ACC112 (cell line): ENCODE results near the gene ATG12.
"Not testable (repeated sequence)": the region's sequence is repeated elsewhere in the genome, so short reads cannot be mapped to it uniquely, and the experiment has no call there.

Experiments used
- H2AFZ ChIP-seq: fragments of 200-600 bp; sonication (generic); one replicate; pipeline ENCODE4 v1.6.0; 2017; ENCODE audit warnings: antibody characterized with exemption, low read length; ENCODE audit not compliant: unreplicated experiment
- H3K27ac ChIP-seq: fragments of 200-600 bp; sonication (generic); 2 replicates; pipeline ENCODE4 v1.5.1; 2014; ENCODE audit warnings: low read depth, mild to moderate bottlenecking, antibody characterized with exemption, low read length, moderate library complexity
- H3K27me3 ChIP-seq: fragments of 200-600 bp; sonication (generic); 2 replicates; pipeline ENCODE4 v1.6.1; 2014; ENCODE audit warnings: mild to moderate bottlenecking, antibody characterized with exemption, low read length, moderate library complexity, mixed read lengths; ENCODE audit not compliant: insufficient read depth
- H3K36me3 ChIP-seq: fragments of 200-600 bp; sonication (generic); 2 replicates; pipeline ENCODE4 v1.6.1; 2016; ENCODE audit warnings: mild to moderate bottlenecking, antibody characterized with exemption, low read length, moderate library complexity, mixed read lengths; ENCODE audit not compliant: insufficient read depth
- H3K4me1 ChIP-seq: fragments of 200-600 bp; sonication (generic); one replicate; pipeline ENCODE4 v1.6.1; 2016; ENCODE audit warnings: low read length, mixed read lengths; ENCODE audit not compliant: insufficient read depth, unreplicated experiment, control insufficient read depth
- H3K4me3 ChIP-seq: fragments of 200-600 bp; sonication (generic); 2 replicates; pipeline ENCODE4 v1.5.1; 2014; ENCODE audit warnings: mild to moderate bottlenecking, low read depth, low read length
- H3K79me2 ChIP-seq: fragments of 200-600 bp; sonication (generic); one replicate; pipeline ENCODE4 v1.6.0; 2016; ENCODE audit warnings: low read length; ENCODE audit not compliant: control insufficient read depth, unreplicated experiment, insufficient read depth

Gene ATG12

DNA sequence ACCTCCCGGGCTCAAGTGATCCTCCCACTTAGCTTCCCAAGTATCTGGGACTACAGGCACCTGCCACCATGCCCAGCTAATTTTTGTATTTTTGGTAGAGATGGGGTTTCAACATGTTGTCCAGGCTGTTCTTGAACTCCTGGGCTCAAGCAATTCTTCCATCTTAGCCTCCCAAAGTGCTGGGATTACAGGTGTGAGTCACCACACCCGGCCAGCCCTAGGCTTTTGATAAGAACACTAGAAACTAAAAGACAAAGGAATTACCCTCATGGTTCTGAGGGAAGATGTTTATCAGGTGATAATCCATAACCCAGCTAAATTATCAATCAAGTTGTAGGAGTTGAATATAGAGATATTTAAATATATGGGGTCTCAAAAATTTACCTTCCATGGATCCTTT, 33.3 kb downstream of the ATG12 start:
- H3K4me3 ChIP-seq, H3K27me3 ChIP-seq: not testable (repeated sequence)

GRCh38 chr5:115807654-115808052, 33.7 kb downstream of the ATG12 start:
- Histone ChIP-seq H3K36me3 (no peaks in the 10 kb centered on the region), H3K4me3 (no peak overlapping the region), H3K27ac (no peak overlapping the region), H3K27me3 (no peaks in the 10 kb centered on the region), H3K4me1 (peaks cover 12% of the 10 kb centered on the region), H2AFZ (no peak overlapping the region), H3K79me2 (no peaks in the 10 kb centered on the region)

More for the DNA sequence above, 33.3 kb downstream of the ATG12 start:
- H2AFZ ChIP-seq, H3K27ac ChIP-seq, H3K79me2 ChIP-seq, H3K36me3 ChIP-seq: not testable (repeated sequence)
- peaks cover 12% of the 10 kb centered on the region for H3K4me1 ChIP-seq

DNA sequence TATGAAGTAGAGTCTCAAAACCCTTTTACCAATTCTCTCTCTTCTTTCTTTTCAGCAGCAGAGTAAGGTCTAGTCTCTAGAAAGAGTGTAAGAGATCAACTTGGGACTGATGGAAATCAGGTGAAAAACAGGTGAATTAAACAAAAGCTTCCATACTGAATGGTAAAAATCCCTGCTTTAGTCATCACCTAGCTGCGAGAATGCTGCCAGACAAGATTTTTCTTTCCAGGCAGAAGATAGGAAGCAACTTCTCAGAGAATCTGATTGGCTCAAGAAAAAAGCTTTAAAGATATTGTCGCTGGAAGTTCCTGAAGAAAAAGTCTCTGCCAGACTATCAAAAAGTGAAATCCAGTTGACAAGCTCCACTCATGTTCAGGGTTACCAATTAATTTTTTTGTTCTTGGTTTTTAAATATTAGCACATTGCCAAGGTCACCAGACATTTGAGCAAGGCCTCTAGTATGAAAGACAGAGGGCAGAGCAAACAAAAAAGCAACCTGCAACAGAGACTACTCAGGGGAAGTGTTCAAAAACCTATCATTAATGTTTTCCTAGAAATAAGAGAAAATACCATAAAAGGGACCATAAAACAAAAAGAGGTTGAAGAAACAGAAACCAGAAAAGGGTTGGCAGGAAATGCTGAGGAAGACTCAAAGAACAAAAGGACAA, 34.2 kb downstream of the ATG12 start:
- Histone ChIP-seq H3K27me3 (no peaks in the 10 kb centered on the region), H2AFZ (no peak overlapping the region), H3K79me2 (no peaks in the 10 kb centered on the region), H3K27ac (no peak overlapping the region), H3K4me1 (peaks cover 12% of the 10 kb centered on the region), H3K36me3 (no peaks in the 10 kb centered on the region), H3K4me3 (no peak overlapping the region)

DNA sequence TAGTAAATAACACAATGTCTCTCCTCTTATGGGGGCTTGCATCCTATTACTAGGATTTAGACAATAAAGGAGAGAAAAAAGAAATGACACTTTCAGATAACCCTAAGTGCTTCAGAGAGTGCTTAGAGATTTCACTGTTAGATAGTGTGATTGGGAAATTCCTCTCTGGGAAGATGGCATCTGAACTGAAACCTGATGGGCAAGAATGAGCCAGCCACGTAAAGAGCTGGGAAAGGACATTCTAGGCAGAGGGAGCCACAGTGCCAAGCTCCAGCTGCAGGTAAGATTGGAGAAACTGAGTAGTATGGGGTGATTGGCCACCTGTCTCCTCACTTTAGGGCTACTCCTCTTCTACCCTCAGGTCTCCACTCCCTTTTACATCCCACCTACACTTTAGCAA, 39.4 kb downstream of the ATG12 start:
- no peaks in the 10 kb centered on the region for H3K79me2 ChIP-seq
- H3K36me3 ChIP-seq: no peaks in the 10 kb centered on the region
- no peaks in the 10 kb centered on the region for H3K27me3 ChIP-seq
- no peak overlapping the region for H3K4me3 ChIP-seq
- H3K4me1 ChIP-seq: no peaks in the 10 kb centered on the region
- no peak overlapping the region for H3K27ac ChIP-seq
- H2AFZ ChIP-seq: no peak overlapping the region

- no peaks in the 10 kb centered on the region for H3K4me1 ChIP-seq
- no peak overlapping the region for H3K4me3 ChIP-seq
- no peak overlapping the region for H2AFZ ChIP-seq
- H3K36me3 ChIP-seq: no peaks in the 10 kb centered on the region
- H3K27ac ChIP-seq: no peak overlapping the region
- no peaks in the 10 kb centered on the region for H3K79me2 ChIP-seq
- no peaks in the 10 kb centered on the region for H3K27me3 ChIP-seq
These were observed 40.2 kb downstream of the ATG12 start for GRCh38 chr5:115801152-115801551.

- no peaks in the 10 kb centered on the region for H3K27me3 ChIP-seq
- H3K36me3 ChIP-seq: no peaks in the 10 kb centered on the region
- H3K79me2 ChIP-seq: no peaks in the 10 kb centered on the region
- no peaks in the 10 kb centered on the region for H3K4me1 ChIP-seq
- H2AFZ ChIP-seq: no peak overlapping the region
- no peak overlapping the region for H3K27ac ChIP-seq
- no peak overlapping the region for H3K4me3 ChIP-seq
These were observed 41.3 kb downstream of the ATG12 start for GRCh38 chr5:115800108-115800507.

DNA sequence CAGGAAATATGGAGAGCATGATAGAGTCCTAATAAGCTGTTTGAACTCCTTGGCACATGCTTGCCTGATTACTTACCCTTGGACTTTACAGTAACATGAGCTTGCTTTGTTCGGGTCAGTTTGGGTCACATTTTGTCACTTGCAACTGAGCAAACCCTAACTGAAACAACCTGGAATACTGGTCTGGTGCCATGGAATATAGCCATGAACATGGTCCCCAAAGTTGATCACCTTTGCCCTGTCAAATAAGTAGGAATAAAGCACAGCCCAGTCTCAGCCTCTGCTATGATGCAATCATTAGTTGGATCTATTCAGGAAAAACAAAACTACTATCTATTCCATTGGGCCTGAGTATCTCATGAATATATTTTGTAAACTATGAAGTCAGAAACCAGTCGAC, 43.1 kb downstream of the ATG12 start:
- Histone ChIP-seq H3K4me3 (no peak overlapping the region), H3K4me1 (no peaks in the 10 kb centered on the region), H3K27me3 (0 out of 2 replicates have a peak, but pooled peaks cover under 1% of the 10 kb centered on the region), H3K36me3 (no peaks in the 10 kb centered on the region), H2AFZ (no peak overlapping the region), H3K79me2 (no peaks in the 10 kb centered on the region), H3K27ac (no peak overlapping the region)

- H2AFZ ChIP-seq: no peak overlapping the region
- no peaks in the 10 kb centered on the region for H3K79me2 ChIP-seq
- H3K4me3 ChIP-seq: no peak overlapping the region
- no peaks in the 10 kb centered on the region for H3K4me1 ChIP-seq
- H3K27me3 ChIP-seq: peaks cover 14% of the 10 kb centered on the region; the same call in 1 of the 2 replicates
- H3K36me3 ChIP-seq: no peaks in the 10 kb centered on the region
- H3K27ac ChIP-seq: no peak overlapping the region
These were observed 44.7 kb downstream of the ATG12 start for GRCh38 chr5:115796656-115797055.

DNA sequence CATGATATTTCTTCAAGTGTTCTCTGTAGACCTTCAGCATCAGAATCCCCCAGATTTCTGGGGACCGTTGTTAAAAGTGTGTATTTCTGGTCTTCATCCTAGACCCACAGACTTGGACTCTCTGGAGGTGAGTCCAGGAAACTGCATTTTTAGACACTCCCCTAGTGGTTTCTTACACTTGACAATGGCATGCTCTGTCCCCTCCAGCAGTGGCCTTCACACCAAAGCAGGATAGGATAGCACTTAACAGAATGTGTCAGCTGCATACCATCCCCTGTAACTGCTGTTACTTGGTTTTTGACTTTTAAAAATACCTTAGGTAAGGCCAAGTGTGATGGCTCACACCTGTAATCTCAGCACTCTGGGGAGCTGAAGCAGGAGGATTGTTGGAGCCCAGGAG, 45.7 kb downstream of the ATG12 start:
- Histone ChIP-seq H3K4me3 (no peak overlapping the region), H3K27me3 (peaks cover 21% of the 10 kb centered on the region; the same call in 1 of the 2 replicates), H2AFZ (no peak overlapping the region), H3K4me1 (no peaks in the 10 kb centered on the region), H3K36me3 (no peaks in the 10 kb centered on the region), H3K79me2 (no peaks in the 10 kb centered on the region), H3K27ac (no peak overlapping the region)

GRCh38 chr5:115788440-115788839, 52.9 kb downstream of the ATG12 start:
- Histone ChIP-seq H3K4me3 (no peak overlapping the region), H3K36me3 (no peaks in the 10 kb centered on the region), H3K79me2 (no peaks in the 10 kb centered on the region), H3K4me1 (no peaks in the 10 kb centered on the region), H2AFZ (no peak overlapping the region), H3K27me3 (peaks cover 29% of the 10 kb centered on the region), H3K27ac (no peak overlapping the region)

DNA sequence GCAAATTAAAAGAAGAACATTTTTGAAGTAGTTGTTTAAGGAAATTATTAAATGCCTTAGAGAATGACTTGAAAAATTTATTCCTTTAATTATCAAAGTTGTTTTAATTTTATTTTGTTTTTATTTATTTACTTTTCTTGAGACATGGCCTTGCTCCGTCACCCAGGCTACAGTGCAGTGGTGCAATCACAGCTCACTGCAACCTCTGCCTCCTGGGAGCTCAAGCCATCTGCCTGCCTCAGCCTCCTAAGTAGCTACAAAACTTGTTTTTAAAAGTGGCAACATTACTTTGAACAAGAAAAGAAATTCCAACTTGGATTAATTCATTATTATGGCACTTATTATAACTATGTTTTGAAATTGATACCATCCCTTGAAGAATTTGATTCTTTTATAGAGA, 53.9 kb downstream of the ATG12 start:
- Histone ChIP-seq H2AFZ (no peak overlapping the region), H3K4me3 (no peak overlapping the region), H3K27ac (no peak overlapping the region), H3K27me3 (peaks cover 21% of the 10 kb centered on the region), H3K36me3 (no peaks in the 10 kb centered on the region), H3K79me2 (no peaks in the 10 kb centered on the region), H3K4me1 (no peaks in the 10 kb centered on the region)
